Measurements from ENCODE around the gene TRIM15.

- TF ChIP-seq, protein P1, sequence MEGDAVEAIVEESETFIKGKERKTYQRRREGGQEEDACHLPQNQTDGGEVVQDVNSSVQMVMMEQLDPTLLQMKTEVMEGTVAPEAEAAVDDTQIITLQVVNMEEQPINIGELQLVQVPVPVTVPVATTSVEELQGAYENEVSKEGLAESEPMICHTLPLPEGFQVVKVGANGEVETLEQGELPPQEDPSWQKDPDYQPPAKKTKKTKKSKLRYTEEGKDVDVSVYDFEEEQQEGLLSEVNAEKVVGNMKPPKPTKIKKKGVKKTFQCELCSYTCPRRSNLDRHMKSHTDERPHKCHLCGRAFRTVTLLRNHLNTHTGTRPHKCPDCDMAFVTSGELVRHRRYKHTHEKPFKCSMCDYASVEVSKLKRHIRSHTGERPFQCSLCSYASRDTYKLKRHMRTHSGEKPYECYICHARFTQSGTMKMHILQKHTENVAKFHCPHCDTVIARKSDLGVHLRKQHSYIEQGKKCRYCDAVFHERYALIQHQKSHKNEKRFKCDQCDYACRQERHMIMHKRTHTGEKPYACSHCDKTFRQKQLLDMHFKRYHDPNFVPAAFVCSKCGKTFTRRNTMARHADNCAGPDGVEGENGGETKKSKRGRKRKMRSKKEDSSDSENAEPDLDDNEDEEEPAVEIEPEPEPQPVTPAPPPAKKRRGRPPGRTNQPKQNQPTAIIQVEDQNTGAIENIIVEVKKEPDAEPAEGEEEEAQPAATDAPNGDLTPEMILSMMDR (IDR thresholded peaks at IDR 0.05), result no peak
- TF ChIP-seq POLR2A (IDR thresholded peaks at IDR 0.05) (no peak), EP300 (IDR thresholded peaks at IDR 0.05) (no peak)
Measured at GRCh38 chr6:30147096-30147495, 16.2 kb upstream of the TRIM15 start.

Measured in ovary (tissue), 3 donors.